Measurements from ENCODE around the gene SLC16A6.
"Not testable (repeated sequence)": the region's sequence is repeated elsewhere in the genome, so short reads cannot be mapped to it uniquely, and the experiment has no call there.

Gene SLC16A6, protein sequence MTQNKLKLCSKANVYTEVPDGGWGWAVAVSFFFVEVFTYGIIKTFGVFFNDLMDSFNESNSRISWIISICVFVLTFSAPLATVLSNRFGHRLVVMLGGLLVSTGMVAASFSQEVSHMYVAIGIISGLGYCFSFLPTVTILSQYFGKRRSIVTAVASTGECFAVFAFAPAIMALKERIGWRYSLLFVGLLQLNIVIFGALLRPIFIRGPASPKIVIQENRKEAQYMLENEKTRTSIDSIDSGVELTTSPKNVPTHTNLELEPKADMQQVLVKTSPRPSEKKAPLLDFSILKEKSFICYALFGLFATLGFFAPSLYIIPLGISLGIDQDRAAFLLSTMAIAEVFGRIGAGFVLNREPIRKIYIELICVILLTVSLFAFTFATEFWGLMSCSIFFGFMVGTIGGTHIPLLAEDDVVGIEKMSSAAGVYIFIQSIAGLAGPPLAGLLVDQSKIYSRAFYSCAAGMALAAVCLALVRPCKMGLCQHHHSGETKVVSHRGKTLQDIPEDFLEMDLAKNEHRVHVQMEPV
- 4.4 to 7.2 reads per million in 2 donors for total RNA-seq

DNA sequence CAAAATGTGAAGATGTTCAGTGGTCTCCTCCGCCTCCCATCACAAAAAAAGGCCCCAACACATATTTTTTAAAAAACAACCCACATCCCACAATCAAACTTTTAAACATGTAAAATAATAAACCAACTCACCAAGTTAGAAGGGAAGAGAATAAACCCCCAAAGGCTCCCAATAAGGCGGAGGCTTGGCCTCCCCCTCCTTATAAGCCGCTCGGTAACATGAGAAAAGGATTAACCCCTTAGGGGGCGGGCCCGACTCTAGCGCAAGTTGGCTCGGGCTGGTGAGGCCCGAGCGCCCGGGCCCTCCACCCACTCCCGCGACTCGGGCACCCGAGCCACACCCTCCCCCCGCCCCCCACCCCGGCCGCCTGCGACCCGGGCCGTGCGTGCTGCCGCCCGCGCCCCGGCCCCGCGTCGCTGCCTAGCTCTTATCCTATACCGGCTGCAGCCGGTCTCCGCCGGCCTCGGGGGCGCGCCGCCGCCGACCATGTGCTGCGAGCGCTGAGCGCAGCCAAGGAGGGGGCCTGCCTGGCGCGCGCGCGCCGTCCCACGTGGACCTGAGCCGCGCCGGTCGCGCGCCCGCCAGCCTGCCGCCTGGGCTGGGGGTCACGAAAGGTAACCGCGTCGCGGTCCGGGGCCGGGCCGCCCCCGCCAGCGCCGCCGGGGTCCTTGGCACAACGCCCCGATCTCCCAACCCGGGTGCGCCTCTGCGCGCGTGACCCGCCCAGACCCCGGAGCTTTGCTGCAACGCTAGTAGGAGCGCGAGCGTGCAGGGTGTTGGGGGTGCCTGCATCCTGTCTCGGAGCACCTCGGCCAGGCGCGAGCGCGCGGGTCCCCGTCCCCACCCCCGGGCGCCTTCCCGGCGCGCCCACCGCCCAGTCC, at the start of gene SLC16A6, which contains the start of gene ARSG:
SLC16A6 (minus strand) TSS at position 173 of the 881 bp plus-strand sequence. CDS start 12,807 bp downstream, outside the sequence.
ARSG (plus strand) TSS at position 541 of the 881 bp plus-strand sequence. CDS start 15,999 bp downstream, outside the sequence.
- peak; percentile 83 for DNase-seq

DNA sequence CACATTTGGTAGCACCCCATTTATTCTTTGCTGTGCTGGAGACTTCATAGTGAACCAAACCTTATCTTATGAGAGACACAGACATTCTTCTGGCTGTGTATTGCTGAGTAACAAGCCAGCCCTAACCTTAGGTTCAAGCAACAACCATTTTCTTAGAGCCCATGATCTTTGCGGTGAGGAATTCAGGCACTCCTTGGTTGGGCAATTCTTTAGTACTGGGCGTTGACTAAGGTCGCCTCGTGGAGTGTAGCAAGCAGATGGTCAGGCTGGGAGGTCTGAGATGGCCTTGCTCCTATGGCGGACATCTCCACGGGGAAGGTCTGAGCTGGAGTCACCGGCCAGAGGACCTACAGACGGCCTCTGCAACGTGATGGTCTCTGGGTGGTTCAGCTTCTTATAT, 43.5 kb upstream of the SLC16A6 start:
- DNase-seq, result no peak

DNA sequence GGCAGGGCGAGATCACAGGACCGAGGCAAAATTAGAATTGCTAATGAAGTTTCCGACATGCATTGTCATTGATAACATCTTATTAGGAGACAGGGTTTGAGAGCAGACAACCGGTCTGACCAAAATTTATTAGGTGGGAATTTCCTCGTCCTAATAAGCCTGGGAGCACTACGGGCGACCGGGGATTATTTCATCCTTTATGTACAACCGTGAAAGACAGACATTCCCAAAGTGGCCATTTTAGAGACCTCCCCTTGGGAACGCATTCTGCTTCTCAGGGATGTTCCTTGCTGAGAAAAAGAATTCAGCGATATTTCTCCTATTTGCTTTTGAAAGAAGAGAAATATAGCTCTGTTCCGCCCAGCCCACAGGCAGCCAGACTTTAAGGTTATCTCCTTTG, 41.0 kb upstream of the SLC16A6 start:
- not testable (repeated sequence) for DNase-seq

DNA sequence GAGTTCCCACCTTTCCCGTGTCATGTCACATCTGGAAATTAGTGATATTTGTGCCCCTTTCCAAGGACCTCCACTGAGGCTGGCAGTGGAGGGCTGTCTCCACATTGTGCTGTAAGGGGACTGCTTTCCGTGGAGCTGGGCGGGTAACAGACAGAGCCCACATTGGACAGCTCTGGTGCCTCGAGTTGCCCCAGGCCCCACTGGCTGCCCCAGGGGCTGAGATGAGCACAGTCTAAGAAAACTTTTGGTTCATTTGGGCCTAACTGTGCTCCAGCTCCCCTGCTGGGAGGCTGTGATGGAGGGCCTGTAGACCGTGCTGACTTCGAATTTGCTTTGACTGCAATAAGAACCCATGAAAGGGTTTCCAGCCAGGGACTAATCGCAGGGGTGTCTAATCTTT, 38.4 kb upstream of the SLC16A6 start:
- no peak for DNase-seq

DNA sequence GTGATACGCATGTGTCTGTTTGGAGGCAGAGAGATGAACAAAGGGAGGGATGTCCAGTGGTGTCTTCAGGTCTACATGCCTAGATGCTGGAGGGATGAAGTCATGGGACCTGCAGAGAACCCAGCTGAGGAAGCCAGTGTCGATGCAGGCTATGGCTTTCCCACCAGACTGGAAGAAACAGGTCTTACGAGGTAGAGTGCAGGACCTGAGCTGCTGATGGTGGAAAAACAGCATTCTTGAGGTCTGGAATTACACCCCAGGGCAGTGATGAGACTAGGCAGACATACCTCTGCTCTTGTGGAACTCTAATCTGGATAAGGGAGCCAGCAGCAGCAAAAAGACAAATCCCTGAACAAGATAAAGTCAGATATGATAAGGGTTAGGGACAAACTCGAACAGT, 37.7 kb upstream of the SLC16A6 start:
- no peak for DNase-seq

DNA sequence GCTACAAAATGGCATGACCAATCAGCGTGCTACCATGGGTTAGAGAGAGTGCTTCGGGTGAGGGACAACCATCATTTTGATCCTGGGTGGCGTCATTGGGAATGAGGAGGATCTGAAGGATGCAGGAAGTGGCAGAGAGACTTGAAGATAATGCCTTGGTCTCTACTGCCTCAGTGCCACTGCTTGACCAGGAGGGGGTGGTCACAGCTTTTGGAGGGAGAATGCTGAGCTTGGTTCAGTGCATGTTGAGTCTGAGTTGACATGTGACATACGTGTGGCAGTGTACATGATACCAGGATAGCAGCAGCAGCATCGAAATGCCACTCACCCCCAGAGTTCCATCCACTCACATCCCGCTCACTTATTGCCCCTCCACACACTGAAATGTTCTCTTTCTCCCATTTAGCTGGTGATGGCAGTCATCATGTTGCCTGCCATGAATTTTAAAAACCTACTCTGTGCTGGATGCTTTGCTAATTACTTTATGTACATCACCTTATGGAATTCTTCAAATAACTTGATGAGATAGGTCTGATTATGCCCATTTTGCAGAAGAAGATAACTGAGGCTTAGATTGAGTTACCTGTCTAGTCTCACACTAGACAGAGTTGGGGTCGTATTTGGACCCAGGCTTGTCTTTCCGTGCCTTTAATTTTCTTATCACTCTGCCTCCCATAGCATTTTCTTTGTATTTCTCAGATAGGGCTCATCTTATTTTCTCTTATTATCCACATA, 37.1 kb upstream of the SLC16A6 start:
- no peak for DNase-seq

DNA sequence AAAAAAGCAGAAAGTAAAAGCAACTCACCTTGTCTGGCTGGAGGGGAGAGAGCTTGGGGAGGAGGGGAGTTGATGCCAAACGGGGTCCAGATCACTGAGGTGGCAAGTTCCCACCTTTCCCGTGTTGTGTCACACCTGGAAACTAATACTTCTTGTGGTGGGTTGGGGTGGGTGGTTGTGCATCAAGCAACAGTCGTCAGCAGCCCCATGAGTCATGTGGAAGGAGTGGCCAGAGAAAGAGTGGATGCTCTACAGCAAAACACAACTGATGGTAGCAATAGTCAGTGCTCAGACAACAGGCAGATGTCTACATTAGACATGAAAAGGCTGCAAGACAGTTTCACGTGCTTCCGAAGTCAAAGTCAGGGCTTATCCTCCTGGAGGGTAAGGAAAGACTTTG, 35.8 kb upstream of the SLC16A6 start:
- DNase-seq, result no peak

DNA sequence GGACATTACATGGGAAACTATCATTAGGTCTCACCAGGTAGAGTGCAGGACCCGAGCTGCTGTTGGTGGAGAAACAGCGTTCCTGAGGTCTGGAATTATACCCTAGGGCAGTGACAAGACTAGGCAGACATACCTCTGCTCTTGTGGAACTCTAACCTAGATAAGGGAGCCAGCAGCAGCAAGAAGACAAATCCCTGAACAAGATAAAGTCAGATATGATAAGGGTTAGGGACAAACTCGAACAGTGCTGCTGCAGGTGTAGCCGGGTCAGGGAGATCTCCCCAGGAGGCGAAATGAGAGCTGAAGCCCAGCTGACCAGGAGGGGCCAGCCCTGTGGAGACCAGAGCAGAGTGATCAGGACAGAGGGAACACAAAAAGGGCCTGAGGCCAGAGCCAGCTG, 35.0 kb upstream of the SLC16A6 start:
- no peak for DNase-seq

DNA sequence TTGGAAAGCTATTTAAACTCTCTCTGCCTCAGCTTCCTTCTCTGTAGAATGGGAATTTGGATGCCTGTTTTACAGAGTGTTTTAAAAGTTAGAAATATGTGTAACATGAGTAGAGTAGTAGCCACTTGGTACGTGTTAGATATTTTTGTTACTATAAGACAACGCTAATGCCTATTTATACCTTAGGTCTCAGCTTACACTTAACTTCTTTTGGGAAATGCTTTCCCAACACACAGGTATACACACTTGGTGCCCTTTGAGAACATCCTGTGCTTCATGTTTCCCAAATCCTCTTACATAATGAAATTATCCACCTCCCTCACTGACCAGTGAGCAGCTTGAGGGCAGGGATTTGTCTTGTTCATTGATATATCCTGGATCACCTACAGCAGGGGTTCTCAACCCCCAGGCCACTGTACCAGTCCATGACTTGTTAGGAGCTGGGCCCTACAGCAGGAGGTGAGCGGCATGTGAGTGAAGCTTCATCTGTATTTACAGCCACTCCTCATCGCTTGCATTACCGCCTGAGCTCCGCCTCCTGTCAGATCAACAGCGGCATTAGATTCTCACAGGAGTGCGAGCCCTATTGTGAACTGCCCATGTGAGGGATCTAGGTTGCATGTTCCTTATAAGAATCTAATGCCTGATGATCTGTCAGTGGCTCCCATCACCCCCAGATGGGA, 33.9 kb upstream of the SLC16A6 start:
- DNase-seq, result no peak

DNA sequence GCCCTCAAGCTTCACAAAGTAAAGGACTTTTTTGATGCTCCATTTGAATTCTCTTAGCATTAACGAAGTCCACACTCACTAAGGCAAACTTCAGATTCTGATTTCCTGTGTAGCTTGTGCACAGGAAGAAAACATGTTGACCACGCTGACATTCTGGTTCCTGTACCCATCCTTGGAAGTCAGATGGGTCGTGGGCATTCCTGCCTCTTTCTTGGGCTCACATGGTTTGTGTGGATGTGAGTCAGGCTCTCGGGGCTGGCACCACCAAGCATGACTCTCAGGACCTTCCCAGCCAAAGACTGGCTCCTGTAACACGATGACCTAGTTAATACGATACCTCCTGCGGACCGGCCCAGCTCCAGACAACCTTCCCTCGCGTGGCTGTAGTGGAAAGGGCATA, 33.2 kb upstream of the SLC16A6 start:
- DNase-seq, result no peak

DNA sequence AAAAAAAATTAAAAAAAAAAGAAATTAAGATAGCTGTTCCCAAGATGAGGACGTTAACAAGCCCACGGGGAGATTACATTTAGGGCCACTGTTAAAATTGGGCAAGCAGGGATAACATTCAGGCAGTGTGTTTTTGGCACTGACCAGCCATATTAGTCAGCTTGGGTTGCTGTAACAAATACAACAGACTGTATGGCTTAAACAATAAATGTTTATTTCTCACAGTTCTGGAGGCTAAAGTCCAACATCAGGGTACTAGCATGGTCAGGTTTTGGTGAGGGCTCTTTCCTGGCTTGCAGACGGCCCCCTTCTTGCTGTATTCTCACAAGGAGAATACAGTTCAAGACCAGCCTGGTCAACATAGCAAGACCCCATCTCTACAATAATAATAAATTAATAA, 31.7 kb upstream of the SLC16A6 start:
- no peak for DNase-seq

DNA sequence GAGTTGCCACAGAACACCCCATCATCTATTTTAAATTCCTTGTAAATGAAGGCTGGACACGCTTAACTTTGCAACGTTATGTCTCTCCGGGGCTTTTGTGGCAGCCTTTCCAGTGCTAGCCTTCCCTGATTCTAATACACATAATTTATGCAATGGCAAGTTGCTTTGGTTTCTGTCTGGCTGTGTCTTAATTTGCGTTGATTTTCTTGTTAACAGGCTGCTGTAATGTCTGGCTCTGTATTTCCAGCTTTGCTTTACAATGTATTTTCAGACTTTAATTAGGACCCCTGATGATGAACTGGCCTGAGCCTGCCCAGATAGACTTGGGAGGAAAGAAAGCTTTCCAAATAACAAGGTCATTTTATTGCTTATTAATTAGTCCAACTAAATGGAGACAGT, 30.6 kb upstream of the SLC16A6 start:
- DNase-seq, result no peak

DNA sequence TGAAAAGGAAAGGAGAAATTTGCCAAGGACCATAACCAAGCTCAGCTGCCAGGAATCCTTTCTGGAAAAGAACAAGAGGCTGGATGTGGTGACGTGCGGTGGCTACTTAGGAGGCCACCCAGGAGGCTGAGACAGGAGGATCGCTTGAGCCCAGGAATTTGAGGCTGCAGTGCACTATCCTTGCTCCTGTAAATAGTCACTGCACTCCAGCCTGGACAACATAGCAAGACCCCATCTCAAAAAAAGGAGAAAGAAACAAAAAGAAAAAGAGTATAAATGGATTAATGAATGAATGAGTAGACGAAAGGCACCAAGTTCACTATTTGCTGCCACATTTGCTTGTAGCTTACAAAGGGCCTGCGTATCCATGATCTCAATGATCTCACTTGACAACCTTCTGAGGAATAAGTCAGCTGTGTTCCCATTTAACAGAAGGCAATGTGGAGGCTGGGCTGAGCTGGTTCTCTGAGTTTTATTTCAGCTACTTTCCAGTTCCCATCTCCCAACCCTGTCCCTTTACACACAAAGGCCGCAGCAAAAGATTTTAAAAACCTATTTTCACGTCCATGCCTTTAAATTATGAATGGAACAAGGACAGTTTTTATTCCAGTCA, 30.1 kb upstream of the SLC16A6 start:
- no peak for DNase-seq

DNA sequence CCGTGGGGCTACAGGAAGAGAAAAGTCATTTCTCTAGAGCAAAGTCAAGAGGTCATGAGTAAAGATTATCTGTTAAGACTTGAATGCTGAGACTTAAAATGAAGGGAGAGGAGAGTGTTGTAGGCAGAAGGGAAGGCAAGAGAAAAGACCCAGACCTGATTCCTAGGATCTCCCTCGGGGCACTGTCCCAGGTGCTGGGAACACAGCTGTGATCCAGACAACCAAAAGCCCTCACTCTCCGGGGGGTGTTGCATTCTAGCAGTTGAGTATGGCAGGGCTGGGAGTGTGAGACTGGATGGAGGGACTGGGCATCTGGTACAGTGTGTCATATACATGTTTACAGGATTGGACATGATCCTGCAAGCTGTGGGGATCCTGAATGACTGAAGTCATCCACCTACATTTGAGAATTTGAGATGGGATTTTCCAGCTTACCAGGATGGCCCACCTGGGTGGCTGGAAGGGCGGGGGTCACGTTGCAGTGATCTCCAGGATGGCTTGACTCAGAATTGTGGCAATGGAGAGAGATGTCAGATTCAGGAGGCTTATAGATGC, 29.5 kb upstream of the SLC16A6 start:
- no peak for DNase-seq

DNA sequence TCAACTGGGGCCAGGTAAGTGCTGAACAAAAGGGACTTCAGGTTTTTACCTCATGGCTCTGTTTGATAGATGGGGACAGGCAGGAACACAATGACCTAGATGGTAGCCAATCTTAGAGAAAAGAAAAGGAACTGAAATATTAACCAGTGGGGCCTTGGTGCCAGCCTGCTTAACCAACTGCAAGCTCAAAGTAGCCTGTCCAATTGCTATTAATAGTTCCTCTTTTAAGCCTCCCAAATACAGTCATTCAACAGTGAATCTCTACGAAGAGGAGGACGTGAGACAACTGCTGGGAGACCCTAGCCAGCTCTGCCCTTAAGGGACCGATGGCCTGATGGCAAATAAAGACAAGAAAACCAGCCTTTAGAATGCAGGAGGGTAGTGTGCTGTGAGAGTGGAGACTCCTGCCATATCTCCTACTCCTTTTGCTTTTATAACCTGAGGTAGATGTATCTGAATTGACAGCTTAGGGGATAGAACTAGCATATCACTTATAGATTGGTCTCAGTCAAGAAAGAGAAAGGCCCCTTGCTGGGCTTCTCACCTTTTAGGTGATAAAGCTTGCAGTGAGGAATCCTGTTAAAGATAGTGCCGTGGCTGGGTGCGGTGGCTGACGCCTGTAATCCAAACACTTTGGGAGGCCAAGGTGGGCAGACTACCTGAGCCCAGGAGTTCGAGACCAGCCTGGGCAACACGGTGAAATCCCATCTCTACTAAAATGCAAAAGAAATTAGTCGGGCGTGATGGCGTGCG, 28.7 kb upstream of the SLC16A6 start:
- DNase-seq, result no peak

DNA sequence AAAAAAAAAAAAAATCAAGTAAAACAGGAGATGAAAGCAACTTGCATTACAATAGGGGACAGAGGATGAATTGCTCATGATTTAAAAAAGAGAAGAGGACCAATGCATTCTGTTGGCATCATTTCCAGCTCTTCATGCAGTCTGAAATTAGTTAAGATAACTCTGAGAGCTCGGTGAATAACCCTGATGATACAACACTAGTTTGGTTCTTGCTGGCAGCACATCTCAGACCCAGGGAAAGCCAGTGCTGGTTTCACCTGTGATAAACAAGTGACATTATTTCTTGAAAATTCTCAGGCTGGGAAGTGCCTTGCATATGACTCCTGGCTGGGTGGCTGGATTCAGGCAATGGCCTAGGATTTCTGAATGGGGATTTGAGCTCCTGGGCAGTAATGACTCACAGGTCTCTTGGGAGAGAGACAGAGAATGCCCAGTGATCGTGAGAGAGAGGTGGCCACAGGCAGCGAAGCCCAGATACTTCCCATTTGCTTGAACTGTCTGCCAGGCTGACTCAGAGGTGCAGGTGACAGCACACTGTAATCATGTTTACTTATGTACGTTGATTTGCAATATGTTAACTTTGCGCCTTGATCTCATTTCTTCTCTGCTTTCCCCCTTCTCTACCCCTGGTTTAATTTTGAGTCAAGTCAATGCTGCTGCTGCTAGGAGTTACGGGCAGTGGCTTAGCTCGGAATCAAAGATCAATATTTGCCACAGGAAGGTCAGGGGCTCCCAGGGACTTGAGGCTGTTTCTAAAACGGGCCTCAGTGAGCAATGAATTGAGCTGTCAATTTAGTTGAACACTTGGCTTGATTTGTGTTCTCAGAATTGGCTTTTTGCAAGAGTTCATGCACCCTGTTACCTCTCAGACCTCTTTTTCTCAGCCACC, 27.4 kb upstream of the SLC16A6 start:
- no peak for DNase-seq

DNA sequence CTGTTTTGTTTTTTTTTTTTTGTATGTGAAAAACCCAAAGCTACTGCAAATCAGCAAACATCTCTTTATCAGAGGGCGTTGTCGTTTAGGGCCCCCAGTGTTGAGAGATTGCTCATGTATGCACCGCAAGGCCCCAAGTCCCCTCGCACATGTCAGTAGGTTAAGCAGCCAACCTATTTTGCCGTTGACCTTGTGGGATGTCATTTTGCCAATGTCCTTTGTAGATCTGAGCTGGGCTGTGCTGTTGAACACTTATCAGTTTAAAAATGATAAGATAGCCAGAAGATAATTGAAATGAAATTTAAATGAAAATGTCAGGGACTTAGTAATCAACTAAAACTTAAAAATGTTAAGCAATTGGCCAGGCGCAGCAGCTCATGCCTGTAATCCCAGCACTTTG, 26.5 kb upstream of the SLC16A6 start:
- DNase-seq, result no peak

DNA sequence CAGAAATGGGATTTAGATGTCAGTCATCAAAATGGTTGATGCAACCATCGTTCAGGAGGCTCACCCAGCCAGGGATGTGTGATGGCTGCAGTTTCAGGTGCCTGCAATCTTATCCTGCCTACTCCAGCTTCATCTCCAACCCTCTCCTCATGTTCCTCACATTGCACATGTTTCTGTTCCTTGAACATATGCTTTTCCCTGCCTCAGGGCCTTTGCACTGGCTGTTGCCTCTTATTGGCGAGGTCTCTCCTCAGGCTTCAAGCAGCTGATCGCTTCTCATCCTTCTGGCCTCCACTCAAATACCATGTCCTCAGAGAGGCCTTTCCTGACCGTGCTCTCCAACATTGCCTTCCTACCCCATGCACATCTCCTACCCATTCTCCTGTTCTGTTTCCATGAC, 25.0 kb upstream of the SLC16A6 start:
- DNase-seq, result no peak

DNA sequence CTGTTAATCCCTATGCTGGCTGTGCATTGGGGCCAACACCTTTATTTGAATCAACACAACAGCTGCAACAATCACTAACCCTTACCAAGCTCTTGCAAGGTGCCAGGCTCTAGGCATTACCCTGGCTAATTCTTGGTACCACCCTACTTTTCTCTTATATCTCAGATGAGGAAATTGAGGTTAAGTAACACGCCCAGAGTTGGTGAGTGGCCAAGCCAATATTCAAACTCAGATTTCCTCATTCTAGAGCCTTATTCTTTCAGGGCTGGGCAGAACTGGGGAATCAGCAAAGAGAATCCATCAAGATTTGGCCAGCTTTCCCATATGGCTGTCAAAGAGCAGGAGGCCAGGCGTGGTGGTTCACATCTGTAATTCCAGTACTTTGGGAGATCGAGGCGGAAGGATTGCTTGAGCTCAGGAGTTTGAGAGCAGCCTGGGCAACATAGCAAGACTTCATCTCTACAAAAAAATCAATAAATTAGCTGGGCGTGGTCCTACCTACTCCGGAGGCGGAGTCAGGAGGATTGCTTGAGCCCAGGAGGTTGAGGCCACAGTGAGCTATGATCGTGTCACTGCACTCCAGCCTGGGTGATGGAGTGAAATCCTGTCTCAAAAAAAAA, 24.1 kb upstream of the SLC16A6 start:
- DNase-seq, result no peak
